Neutrophil (primary cell): ENCODE data around the gene TNNI3K.

ENCODE experiments used
- H3K27ac ChIP-seq: fragments of 200-600 bp; sonication (generic); 2 replicates; pipeline ENCODE4 v1.5.1; 2016; ENCODE audit warnings: mild to moderate bottlenecking, moderate library complexity
- H3K27me3 ChIP-seq: fragments of 200-600 bp; sonication (generic); 2 replicates; pipeline ENCODE4 v1.6.0; 2016; ENCODE audit warnings: mild to moderate bottlenecking
- H3K36me3 ChIP-seq: fragments of 200-600 bp; sonication (generic); 2 replicates; pipeline ENCODE4 v1.5.1; 2017
- H3K4me1 ChIP-seq, 2 experiments: fragments of 200-600 bp in 1 of 2; sonication (generic) in 1 of 2; 1 replicate in 1 of 2; 2 replicates in 1 of 2; pipeline versions ENCODE4 v1.5.1 to v1.6.1; 2013 to 2016; ENCODE audit warnings: low read depth in 1 of 2, low read length in 1 of 2, mild to moderate bottlenecking in 1 of 2, moderate library complexity in 1 of 2; ENCODE audit not compliant: control insufficient read depth in 1 of 2, insufficient read depth in 1 of 2
- H3K4me3 ChIP-seq, 2 experiments: fragments of 200-600 bp in 1 of 2; sonication (generic) in 1 of 2; 1 replicate in 1 of 2; 2 replicates in 1 of 2; pipeline ENCODE4 v1.5.1; 2013 to 2016; ENCODE audit warnings: low read depth in 1 of 2, low read length in 1 of 2, mild to moderate bottlenecking in 1 of 2, moderate library complexity in 1 of 2
- H3K9me3 ChIP-seq: fragments of 200-600 bp; sonication (generic); 2 replicates; pipeline ENCODE4 v1.5.1; 2016
- TF ChIP-seq, protein P1 (sequence below): fragments of 200-600 bp; sonication (generic); IDR thresholded peaks from 2 replicates; pipeline ENCODE4 v1.5.1; 2016; ENCODE audit warnings: antibody characterized with exemption

Gene TNNI3K

DNA sequence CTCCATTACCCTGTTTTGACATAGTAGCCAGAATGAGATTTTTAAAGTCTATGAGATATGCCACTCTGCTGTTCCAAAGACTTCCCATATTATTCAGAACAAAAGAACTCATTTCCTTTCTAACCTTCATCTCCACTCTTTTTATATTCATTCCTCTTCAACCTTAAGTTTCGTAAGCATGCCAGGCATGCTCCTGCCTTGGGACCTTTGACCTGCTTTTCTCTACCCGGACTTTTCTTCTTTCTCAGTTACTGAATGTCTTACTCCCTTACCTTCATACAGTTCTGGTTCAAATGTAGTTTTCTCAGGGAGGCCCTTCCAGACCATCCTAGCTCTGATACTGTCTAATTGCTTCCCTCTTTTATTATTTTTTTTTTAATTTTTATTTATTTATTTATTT lies 81.1 kb downstream of the TNNI3K start:
- no peak overlapping the region for H3K27ac ChIP-seq
- TF ChIP-seq, protein P1, sequence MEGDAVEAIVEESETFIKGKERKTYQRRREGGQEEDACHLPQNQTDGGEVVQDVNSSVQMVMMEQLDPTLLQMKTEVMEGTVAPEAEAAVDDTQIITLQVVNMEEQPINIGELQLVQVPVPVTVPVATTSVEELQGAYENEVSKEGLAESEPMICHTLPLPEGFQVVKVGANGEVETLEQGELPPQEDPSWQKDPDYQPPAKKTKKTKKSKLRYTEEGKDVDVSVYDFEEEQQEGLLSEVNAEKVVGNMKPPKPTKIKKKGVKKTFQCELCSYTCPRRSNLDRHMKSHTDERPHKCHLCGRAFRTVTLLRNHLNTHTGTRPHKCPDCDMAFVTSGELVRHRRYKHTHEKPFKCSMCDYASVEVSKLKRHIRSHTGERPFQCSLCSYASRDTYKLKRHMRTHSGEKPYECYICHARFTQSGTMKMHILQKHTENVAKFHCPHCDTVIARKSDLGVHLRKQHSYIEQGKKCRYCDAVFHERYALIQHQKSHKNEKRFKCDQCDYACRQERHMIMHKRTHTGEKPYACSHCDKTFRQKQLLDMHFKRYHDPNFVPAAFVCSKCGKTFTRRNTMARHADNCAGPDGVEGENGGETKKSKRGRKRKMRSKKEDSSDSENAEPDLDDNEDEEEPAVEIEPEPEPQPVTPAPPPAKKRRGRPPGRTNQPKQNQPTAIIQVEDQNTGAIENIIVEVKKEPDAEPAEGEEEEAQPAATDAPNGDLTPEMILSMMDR: no peak
- H3K36me3 ChIP-seq: no peaks in the 10 kb centered on the region
- H3K4me3 ChIP-seq: no peak overlapping the region
- no peaks in the 10 kb centered on the region for H3K27me3 ChIP-seq
- no peaks in the 10 kb centered on the region for H3K4me1 ChIP-seq
- H3K9me3 ChIP-seq: no peaks in the 10 kb centered on the region

DNA sequence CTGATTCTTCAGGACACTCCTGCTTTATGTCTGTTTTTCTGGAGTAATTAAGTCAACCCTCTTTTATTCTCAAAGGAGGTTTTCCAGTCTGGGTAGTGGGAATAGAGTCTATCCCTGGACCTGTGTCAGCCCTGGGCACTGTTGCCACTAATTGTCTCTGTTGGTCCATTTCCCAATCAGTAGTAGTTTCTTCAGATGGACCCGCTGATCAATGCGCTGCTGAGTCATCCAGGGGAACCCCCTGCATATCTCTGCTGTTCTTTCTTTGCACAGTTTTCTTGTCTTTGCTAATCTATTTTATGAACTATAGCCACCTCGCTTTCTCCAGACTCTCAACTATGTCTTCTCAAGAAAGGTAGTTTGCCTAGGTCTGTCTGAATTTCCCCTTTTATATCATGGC lies 82.5 kb downstream of the TNNI3K start:
- no peaks in the 10 kb centered on the region for H3K9me3 ChIP-seq
- H3K4me3 ChIP-seq: no peak overlapping the region
- H3K27ac ChIP-seq: no peak overlapping the region
- H3K36me3 ChIP-seq: no peaks in the 10 kb centered on the region
- TF ChIP-seq, protein P1: no peak
- no peaks in the 10 kb centered on the region for H3K4me1 ChIP-seq
- H3K27me3 ChIP-seq: no peaks in the 10 kb centered on the region

DNA sequence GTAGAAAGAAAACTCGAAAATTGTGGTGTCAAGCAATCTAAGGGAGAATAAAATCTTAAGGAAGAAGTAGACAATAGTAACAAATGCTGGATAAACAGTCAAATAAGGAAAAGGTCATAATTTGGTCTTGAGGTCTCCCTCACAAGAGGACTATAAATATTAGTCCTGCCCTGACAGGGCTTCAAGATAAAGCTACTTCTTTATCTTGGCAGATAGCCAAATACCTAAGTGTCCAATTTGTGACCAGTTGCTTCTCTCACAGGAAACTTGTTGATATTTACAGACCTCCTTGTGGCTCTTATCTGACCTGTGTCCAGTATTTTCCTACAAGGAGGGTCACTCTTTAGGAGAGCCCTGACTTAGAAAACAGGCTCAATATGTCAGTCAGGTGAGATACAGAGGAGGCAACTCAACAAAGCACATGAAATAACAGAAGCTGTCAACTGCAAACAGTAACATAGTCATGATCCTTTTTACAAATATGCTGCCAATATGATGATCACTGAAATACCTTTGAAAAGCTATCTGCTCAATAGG lies 88.8 kb downstream of the TNNI3K start:
- Histone ChIP-seq H3K36me3 (no peaks in the 10 kb centered on the region), H3K4me3 (no peak overlapping the region), H3K27ac (no peak overlapping the region), H3K27me3 (no peaks in the 10 kb centered on the region), H3K4me1 (no peaks in the 10 kb centered on the region), H3K9me3 (no peaks in the 10 kb centered on the region)
- TF ChIP-seq, protein P1: no peak

DNA sequence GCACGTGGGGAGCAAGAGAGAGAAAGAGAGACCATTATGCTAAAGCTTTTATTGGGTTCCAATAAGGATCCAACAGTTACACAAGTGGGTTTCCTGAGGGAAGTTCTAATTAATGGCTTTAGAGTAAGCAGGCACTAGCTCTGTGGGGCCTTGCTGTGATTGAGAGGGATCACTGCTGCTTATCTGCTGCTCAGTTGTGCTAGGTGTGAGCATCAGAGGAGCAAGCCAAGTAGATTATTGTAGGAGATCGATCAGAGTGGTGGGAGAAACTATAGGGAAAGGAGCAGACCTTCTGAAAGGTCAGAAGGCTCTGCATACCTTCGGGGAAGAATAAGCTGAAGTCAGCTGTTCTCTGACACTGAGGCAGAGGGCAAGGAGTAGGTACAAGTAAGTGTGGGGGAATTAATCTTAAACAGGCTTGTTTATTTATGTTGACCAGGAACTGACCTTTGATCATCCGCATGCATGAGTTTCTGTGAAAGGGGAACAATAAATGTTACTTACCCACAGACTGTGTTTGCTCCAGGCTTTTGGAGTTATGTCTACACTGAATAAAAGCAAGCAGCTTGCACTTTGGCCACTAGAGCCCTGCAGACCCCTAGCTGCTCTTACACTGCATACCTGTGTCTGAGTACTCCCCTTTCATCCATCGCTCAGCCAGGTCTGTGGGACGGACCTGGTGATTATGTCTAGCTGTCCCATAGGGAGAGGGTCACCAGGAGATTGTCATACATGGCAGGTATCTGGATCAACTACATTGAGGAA lies 89.7 kb downstream of the TNNI3K start:
- Histone ChIP-seq H3K9me3 (no peaks in the 10 kb centered on the region), H3K4me1 (no peaks in the 10 kb centered on the region), H3K36me3 (no peaks in the 10 kb centered on the region), H3K27me3 (no peaks in the 10 kb centered on the region), H3K4me3 (no peak overlapping the region), H3K27ac (no peak overlapping the region)
- TF ChIP-seq, protein P1: no peak

DNA sequence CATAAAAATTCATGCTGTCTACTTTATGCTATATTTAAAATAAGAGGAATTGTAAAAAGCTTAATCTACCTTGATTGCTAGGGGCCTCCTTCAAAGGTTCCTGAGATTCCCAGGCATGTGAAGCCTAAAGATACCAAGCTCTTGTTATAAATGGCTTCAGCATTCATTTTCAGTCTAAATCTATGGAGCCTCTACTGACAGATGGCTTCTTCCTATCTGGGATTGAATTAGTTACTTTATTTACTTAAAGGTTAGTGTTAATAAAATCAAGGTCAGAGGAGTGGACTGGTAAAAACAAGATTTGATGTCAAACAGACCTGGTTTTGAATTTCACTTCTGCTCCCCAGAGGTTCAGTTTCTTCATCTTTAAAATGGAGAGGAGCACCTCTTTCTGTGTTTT lies 93.7 kb downstream of the TNNI3K start:
- TF ChIP-seq, protein P1: no peak
- Histone ChIP-seq H3K36me3 (no peaks in the 10 kb centered on the region), H3K27me3 (no peaks in the 10 kb centered on the region), H3K9me3 (no peaks in the 10 kb centered on the region), H3K4me3 (no peak overlapping the region), H3K4me1 (no peaks in the 10 kb centered on the region), H3K27ac (no peak overlapping the region)
